OCI-M2 (cell line): ENCODE measurements around the gene UBASH3A.

Experiments
- DNase-seq: peaks from one replicate; lab custom pipeline; 2025; ENCODE audit not compliant: unreplicated experiment; lab: John Stamatoyannopoulos, UW

The UBASH3A gene

DNA sequence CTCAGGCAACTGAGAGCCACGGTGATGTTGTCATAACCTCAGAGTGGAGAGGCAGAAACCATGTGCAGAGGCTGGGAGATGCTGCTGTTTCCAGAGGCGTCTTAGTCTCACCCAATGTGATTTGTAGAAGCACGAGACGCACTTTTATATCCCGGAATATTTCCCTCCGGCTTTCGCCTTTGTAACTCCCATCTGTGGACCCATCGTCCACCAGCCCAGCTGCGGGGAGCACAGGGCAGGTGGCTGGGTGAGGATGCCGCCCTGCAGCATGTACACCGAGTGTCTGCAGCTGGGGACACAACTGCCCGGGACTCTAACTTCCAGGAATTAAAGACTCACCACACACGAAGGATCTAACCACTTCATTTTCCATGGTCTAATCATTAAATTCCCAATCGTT is 43.5 kb downstream of the UBASH3A start:
- no peak for DNase-seq

DNA sequence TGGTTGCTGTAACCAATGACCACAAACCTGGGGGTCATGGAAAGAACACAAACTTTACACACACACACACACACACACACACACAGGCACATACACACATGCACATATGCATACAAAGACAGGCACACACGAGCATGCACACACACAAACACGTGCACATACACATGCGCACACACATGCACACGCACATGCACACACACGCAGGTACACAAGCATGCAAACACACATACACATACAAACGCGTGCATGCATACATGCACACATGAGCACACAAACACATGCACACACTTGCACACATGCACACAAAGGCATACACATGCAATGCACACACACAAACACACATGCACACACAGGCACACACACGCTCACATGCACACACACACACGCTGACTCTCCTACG is 44.0 kb downstream of the UBASH3A start:
- no peak for DNase-seq

DNA sequence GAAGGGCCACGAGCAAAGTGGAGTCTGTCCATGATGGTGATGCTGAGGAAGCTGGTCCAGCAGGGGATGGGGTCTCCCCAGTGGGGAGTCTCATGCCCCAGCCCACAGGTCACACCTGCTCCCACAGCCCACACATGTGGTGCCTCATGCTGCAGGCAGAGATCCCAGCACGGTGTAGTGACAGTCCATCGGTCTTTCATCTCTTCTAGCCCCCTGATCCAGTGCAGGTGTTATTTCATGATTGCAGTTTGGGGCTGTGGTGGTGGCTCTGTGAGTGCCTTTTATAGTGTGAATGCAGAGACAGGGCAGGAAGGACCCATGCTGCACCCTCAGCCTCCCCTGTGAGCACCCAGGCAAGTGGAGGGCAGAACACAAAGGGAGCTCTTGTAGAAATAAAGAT is 45.0 kb downstream of the UBASH3A start:
- no peak for DNase-seq

DNA sequence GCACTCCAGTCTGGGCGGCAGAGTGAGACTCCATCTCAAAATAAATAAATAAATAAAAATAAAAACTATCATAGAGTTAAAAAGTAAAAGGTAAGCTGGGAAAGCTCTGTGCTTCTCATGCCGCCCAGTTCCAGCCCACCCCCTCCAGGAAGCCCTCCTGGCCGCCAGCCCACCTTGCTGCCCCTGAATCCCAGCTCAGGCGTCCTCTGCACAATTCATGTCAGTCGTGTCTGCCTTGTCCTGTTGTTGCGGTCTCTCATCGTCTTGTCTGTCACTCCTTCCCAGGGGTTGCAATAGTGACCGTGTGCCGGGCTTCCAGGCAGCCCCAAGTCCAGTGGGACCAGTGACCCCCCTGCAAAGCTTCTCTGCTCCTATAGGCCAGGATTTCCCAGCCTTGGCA is 48.2 kb downstream of the UBASH3A start:
- no peak for DNase-seq

DNA sequence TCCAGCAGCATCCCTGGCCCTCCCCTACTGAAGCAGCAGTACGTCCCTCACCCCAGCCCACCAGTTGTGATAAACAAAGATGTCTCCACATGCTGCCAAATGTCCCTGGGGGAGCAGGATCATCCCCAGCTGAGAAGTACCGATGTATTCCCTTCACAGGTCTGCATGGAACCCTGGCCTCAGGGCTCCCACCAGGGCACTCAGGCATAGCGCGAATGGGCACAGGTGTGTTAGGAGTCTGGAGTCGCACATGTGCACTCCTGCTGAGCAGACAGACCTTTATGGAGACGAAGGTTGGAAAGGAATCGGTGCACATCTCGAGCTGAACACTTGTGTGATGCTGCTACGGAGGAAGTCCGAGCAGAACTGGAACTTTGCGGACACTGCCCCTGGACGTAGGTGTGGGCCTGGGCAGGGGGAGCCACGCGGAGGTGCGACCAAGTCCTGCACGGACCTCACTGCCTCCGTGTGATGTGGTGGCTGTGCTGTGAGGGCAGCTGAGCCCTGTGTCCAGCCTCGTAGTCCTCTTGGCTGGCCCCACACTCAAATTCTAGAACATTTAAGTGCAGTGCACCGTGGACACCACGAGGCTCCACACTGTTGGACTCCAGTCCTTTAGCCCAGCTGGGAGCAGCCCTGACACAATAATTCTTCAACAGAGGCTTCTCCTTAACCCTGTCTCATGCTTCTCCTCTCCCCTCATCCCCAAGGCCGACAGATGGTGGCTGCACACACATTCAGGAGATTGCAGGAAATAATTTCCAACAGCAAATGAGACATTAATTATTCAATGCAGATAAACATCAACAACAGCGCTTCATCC is 48.9 kb downstream of the UBASH3A start:
- DNase-seq, result no peak

DNA sequence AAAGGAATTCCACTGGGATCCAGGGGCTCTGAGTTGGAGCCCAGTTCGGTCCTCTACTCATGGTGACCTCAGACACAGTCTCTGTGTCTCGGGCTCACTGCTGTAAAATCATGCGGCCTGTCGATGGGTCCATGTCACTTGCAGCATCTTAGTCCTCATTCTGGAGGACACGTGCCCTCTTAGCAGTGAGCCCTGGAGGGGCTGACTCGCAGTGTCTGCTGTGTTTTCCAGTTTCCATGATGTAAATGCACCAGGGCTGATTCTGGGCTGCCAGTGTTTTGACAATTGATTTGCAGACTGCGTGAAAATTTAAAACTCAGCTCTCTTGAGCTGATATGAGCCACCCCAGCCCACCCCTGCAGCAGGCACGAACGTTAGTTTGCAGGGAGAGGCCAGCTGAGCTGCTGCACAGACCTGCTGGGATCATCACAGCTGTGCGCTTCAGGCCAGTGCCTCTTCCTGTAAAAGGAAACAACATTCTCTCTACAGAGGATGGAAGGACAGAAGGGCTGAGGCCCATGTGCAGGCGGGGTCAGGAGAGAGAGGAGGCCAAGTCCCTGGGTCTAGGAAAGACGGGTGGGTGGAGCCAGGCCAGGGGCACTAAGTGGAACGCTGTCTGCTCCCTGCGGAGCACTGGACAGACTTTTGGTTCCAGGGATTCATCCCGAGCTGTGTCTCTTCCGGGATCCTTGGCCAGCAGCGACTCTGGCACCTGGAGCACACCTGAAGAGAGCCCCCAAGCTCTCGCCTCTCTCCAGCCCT is 49.7 kb downstream of the UBASH3A start:
- no peak for DNase-seq

DNA sequence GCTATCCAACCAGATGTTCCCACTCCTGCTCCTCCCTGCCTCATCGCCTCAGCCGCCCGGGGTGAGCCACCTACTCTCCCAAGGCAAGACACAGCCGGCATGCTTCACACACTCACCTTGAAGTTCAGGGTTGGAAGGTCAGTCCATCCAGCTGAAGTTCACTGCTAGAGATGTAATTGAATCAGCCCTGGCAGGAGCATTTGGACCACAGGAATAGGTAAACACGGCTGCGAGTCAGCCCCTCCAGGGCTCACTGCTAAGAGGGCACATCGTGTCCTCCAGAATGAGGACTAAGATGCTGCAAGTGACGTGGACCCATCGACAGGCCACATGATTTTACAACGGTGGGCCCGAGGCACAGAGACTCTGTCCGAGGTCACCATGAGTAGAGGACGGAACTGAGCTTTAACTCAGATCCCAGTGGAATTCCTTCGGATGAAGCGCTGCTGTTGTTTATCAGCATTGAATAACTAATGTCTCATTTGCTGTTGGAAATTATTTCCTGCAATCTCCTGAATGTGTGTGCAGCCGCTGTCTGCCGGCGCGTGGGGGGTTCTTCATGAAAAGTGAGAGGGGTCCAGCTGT is 50.4 kb downstream of the UBASH3A start:
- DNase-seq, result no peak

DNA sequence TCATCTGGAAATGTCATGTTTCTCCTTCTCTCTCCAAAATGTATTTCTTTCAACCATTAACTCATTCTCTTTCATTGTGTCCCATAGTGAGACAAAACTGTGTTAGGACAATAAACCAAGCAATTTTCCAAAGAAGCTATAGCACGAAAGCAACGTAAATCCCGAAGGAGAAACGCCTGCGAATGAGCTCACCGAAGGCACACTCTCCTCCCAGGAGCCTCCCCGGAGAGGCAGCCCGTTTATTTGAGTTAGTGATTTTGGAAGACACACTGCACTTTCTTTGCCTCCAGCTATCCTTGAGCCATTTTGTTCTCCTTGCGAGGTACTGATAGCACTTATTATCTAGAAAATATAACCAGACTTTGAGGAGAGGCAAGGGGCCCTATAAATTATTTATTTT is 51.1 kb downstream of the UBASH3A start:
- no peak for DNase-seq

DNA sequence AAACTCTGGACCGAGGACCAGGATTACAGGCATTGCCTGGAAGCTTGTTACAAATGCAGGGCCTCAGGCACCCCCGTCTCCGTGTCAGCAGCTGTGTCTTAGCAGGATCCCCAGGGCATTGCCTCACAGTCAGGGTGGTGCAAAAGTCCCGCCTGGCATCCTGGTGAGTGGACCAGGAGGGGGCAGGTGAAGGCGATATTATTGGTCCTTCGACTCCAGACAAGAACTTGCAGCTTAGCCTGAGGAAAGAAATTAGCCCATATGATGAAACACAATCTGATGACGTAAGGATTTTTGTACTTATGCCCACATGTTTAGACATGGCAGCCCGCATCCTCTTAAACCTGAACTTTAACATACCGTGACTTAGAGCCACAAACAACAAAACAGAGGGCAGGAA is 51.5 kb downstream of the UBASH3A start:
- DNase-seq, result no peak

DNA sequence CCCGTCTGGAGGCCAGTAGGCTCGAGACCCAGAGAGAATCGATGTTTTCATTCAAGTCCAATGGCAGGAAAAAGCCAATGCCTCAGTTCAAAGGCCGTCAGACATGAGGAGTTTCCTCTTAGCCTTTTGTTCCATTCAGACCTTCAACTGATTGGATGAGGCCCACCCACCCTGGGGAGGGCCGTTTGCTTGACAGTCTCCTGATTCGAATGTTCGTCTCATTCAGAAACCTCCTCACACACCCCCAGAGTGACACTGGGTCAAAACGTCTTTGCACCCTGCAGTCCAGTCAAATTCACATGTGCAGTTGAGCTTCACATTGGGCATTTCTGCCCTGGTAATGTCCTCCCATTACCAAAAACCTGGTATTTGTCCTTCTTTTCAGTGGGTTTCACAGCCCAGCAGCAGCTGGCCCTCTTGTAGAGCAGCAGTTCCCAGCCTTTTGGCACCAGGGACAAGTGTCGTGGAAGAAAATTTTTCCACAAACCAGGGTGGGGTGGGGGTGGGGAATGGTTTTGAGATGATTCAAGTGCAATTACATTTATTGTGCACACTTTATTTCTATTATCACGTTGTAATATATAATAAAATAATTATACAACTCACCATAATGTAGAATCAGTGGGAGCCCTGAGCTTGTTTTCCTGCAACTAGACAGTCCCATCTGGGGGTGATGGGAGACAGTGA is 52.2 kb downstream of the UBASH3A start:
- no peak for DNase-seq

DNA sequence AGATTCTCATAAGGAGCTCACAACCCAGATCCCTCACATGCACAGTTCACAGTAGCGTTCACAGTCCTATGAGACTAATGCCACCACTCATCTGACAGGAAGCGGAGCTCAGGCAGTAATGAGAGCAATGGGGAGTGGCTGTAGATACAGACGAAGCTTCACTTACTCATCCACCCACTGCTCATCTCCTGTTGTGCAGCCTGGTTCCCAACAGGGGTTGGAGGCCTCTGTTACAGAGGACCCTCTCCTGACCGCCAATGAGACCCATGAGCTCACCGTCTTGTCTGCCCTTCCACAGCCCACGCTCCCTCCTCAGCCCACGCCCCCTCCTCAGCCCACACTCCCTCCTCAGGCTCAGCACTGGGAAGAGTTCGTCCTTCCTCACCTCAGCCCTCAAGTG is 52.8 kb downstream of the UBASH3A start:
- no peak for DNase-seq

DNA sequence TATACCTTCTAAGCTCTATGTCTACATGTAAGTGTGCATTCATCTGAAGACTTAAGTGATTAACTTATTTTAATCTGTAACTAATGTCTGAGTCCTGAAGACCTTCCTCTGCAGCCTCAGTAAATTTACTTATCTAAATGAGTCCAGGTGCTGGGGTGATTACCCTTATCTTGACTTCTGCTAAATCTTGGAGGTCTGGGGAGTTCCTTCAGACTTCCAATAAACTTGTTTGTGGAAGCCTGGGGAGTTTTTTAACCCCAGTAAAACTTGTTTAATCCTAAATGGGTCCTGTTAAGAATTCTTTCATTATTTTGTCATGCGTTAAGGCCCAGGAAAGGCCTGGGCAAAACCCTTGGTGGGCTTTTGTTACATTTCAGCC is 55.4 kb downstream of the UBASH3A start:
- no peak for DNase-seq

DNA sequence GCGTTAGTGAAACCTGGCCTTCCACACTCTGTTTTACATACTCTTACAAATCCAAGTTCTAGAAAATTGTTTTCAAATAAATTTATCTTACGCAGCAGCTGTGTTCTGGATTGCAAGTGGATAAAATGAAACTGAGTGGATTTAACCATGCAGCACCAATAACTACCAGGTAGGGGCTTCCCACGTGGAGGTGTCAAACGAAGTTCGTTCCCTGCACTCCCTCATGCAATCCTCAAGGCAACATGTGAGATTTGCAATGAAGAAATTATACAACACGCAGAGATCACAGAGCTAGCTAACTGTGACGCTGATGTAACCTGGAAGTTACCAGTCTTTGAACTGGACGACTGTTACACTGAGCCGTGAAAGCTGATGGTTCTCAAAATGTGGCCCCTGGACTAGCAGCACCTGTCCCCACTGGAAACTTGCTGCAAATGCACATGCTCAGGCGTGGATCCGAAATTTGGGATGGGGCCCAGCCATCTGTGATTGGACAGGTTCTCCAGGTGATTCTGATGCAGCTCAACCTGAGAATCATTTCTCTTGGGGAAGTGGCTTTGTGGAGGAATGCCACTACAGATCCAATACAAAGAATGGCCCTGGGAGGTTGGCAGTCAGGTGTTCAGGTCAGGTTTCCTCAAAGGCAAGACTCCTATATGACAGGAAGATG is 56.0 kb downstream of the UBASH3A start:
- DNase-seq, result no peak

DNA sequence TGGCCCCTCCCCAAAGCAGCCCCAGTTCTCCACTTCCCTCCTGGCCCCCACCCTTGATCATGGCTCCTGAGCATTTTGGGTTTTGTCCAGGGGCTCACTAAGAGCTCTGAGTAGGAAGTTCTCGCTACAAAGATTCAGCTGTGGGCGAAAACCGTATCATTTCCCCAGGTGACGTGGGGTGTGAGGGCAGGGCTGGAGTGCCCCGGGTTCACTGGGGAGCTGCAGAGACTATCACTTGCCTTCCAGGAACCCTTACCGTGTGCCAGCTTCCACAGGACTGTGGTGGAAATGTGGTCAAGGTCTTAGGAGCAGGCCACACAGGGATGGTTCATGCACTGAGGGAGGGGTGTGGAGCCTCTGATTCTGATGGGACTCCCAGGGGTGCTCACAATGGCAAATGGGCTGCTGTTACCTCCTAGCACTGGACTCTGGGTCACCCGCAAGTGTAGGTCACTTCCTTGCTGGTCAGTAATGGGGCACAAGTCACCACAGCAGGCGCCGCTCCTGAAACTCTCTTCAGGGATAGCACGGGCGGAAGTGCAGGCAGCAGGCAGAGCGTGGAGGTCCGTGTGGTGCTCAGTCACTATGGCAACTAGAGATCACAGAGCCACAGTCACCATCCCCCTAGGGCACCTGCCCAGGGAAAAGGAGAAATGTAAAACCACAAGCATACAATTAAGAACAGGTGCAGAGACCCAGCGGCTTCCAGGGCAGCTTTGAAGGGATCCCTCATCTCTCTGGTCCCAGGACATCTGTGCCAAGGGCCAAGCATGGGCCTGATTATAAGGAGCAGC is 56.9 kb downstream of the UBASH3A start:
- no peak for DNase-seq

DNA sequence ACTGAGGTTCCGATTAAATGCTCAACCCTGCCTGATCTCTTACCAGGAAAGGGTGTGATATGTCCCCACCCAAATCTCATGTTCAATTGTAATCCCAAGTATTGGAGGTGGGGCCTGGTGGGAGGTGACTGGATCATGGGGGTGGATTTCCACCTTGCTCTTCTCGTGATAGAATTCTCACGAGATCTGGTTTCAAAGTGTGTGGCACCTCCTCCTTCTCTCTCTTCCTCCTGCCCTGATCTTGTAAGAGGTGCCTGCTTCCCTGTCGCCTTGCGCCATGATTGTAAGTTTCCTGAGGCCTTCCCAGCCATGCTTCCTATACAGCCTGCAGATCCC is 57.5 kb downstream of the UBASH3A start:
- no peak for DNase-seq

DNA sequence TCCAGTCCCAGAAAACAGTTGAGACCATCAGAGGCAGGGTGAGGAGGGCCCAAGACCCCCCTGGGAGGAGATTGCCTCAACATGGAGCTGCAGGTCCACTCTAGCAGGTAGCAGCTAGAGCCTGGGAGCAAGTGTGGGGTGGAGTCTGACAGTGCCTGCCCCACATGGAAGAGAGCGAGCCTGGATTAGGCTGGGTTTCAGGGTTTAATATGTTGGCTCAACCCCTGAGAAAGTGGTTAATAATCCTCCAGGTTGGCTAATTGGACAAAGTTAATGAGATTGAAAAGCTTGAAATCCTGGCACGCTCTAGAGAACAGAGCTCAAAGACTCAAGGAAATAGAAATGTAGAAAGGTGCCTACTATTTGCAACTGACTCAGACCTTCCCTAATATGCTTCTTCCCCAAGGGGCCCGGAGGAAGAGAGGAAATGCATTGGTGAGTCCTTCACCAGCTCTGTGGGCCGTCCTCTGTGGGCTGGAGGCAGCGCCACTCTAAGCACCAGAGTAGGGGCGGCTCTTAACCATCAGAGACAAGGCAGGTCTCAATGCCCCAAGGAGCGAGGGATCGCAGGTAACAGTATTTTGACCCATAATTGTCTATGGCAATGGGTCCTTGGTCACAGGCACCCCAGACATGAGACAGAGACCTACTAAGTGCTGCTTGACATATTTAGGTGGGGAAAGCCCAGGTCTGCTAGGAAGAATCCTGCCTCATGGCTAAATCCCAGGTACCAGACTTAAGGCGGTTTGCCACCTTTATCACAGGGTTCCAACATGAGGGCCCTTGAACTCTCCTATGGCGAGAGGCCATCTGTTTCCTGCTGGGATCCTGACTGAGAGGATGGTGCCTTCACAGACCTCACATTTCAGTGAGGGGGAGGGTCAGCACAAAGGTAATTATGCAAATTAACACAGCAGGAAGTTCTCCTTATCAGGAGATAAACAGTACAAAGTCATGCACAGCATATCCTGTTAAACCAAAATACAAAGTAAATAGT is 58.5 kb downstream of the UBASH3A start:
- DNase-seq, result no peak

DNA sequence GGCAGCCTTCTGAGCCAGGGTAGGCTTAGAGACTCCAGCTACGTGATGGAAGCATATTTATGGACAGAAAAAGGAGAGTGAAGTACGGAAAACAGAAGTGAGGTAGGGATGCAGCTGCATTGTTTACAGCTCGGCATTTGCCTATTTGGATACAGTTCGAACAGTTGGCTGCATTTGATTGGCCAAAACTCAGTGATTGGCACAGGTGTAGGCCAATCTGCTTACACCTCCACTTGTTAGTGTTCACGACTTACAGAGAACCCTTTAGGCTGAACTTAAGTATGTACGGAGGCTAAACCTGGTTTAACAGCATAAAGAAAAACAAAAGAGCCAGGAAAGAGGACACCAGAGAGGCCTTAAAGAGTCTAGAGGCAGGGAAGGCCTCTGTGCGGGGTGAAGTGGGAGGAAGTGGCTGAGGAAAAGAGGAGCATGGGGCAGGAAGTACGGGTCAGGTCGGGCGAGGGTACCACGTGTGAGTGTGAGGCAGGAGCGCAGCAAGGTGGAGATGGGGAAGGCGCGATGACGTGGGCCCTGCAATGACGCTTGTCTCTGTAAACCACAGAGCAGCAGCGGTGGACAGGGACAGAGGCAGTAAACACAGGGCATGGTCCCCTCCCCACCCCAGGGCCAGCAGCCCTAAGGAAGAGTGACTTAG is 60.3 kb downstream of the UBASH3A start:
- no peak for DNase-seq

DNA sequence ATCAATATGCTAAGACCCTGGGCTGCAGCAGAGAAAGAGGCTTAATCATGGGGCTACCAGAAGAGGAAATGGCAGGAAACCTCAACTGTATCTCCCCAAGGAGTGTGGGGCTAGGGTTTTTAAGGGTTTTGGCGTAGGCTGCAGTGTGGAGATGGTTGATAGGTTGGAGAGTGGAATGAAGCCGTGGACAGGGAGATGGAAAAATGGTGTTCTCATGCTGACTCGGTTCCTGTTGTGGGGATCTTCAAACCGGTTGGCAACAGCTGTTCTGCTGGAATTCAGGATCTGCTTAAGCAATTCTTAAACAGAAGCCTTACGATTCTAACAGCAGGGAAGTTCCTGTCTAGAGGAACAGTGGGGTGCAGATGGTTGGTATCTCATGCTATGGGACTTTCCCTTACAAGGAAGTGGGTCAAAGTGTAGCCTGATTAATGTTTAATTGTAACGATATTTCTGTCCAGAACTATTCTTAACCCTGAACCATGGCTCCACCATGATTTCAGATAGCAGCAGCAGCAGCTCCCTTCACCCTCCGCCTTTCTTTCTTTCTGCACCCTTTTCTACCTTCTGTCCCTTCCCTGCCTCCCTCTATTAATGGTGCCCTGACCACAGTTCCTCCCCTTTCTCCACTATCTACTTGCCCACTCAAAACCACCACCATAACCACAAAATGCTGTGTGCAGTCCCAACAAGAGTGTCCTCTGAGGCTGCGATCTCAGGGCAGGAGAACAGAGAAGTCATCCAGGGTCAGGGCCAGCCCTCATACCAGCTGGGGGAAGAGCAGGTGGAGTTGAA is 61.5 kb downstream of the UBASH3A start:
- peak; percentile 98 for DNase-seq
